ENCODE results near the gene UQCRQ.

Gene UQCRQ

GRCh38 chr5:132909702-132910101 lies 43.3 kb downstream of the UQCRQ start:
- no peak for DNase-seq (ENCODE audit: low read depth)

- DNase-seq (ENCODE audit: low read depth), result no peak
Measured at GRCh38 chr5:132915681-132916080, 49.2 kb downstream of the UQCRQ start.

- DNase-seq (ENCODE audit: low read depth), result no peak
Measured at GRCh38 chr5:132916086-132916485, 49.6 kb downstream of the UQCRQ start.

Measured in activated T-cell treated with anti-CD3 and anti-CD28 coated beads for 48 hours (primary cell).